ENCODE data around the gene UPP2.

DNA sequence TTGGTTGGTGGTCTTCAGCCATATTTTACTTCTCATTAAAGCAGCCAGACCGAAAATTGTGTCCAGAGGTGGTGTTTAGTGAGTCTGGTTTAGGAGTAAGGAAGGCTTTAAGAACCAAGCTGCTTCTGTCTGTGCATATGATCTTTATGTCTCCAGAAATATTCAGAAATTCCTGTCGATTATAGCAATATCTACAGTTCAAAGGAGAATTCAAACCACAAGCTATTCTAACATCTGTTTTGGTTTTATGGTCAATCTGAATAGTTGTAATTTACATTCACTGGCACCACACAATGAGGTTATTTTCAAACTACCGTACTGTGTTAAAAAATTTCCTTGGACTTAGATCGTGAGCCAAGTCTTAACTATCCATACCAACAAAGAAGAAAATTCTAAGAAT, 11.3 kb downstream of the UPP2 start:
- TF ChIP-seq, protein P1, sequence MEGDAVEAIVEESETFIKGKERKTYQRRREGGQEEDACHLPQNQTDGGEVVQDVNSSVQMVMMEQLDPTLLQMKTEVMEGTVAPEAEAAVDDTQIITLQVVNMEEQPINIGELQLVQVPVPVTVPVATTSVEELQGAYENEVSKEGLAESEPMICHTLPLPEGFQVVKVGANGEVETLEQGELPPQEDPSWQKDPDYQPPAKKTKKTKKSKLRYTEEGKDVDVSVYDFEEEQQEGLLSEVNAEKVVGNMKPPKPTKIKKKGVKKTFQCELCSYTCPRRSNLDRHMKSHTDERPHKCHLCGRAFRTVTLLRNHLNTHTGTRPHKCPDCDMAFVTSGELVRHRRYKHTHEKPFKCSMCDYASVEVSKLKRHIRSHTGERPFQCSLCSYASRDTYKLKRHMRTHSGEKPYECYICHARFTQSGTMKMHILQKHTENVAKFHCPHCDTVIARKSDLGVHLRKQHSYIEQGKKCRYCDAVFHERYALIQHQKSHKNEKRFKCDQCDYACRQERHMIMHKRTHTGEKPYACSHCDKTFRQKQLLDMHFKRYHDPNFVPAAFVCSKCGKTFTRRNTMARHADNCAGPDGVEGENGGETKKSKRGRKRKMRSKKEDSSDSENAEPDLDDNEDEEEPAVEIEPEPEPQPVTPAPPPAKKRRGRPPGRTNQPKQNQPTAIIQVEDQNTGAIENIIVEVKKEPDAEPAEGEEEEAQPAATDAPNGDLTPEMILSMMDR (IDR thresholded peaks at IDR 0.05; ENCODE audit: low read depth, low read length, poor library complexity, severe bottlenecking): no peak
- no peak for TF ChIP-seq EZH2phosphoT487 (IDR thresholded peaks at IDR 0.05; ENCODE audit: borderline replicate concordance, low read length)
